HG02840 (cell line): ENCODE data around the gene PSME3.
A peak's percentile ranks its signal among the peaks of the same experiment; 100 is the strongest.

ENCODE experiments used
- ATAC-seq: cut with Tn5 transposase; IDR thresholded peaks from one replicate; pipeline ENCODE4 v1.9.1; 2021; ENCODE audit warnings: mild to moderate bottlenecking, moderate library complexity, moderate number of reproducible peaks; ENCODE audit not compliant: unreplicated experiment, low FRiP score

PSME3 gene

GRCh38 chr17:42832934-42833766 is at the start of gene PSME3:
Gene PSME3, plus strand, starts transcription at chr17:42833397. Its CDS starts 235 bp downstream, at chr17:42833632.
- ATAC-seq: peak; percentile 86

- no peak for ATAC-seq
Measured at GRCh38 chr17:42783791-42784138, 49.4 kb upstream of the PSME3 start.

GRCh38 chr17:42784409-42784808 is 48.8 kb upstream of the PSME3 start:
- no peak for ATAC-seq

- ATAC-seq: no peak
Measured at GRCh38 chr17:42784811-42785592, 48.2 kb upstream of the PSME3 start.

GRCh38 chr17:42787266-42787665 is 45.9 kb upstream of the PSME3 start:
- no peak for ATAC-seq

GRCh38 chr17:42791948-42792347 is 41.2 kb upstream of the PSME3 start:
- ATAC-seq: no peak

- no peak for ATAC-seq
Measured at GRCh38 chr17:42792545-42792944, 40.7 kb upstream of the PSME3 start.

GRCh38 chr17:42795061-42795460 is 38.1 kb upstream of the PSME3 start:
- ATAC-seq: no peak

GRCh38 chr17:42795465-42795864 is 37.7 kb upstream of the PSME3 start:
- ATAC-seq: no peak

GRCh38 chr17:42796066-42796758 is 37.0 kb upstream of the PSME3 start:
- no peak for ATAC-seq

- ATAC-seq: no peak
Measured at GRCh38 chr17:42797067-42798007, 35.9 kb upstream of the PSME3 start.

GRCh38 chr17:42798011-42798382 is 35.2 kb upstream of the PSME3 start:
- no peak for ATAC-seq

- peak; percentile 65 for ATAC-seq
Measured at GRCh38 chr17:42798383-42799380, 34.5 kb upstream of the PSME3 start, which contains the start of the genes CNTD1 and COA3. Gene CNTD1, plus strand, starts transcription at chr17:42798861. Its CDS starts 207 bp downstream, at chr17:42799068. Gene COA3, minus strand, starts transcription at chr17:42798704. Its CDS starts 23 bp downstream, at chr17:42798681.

- no peak for ATAC-seq
Measured at GRCh38 chr17:42803074-42803883, 29.9 kb upstream of the PSME3 start.

- no peak for ATAC-seq
Measured at GRCh38 chr17:42804918-42805367, 28.3 kb upstream of the PSME3 start.

- no peak for ATAC-seq
Measured at GRCh38 chr17:42806249-42806648, 26.9 kb upstream of the PSME3 start.

- ATAC-seq: no peak
Measured at GRCh38 chr17:42809250-42809649, 23.9 kb upstream of the PSME3 start.
